SHP77 treated with DMSO at 0.1 percent for 48 hours (cell line): ENCODE data around the gene MYO1B.
A peak's percentile ranks its signal among the peaks of the same experiment; 100 is the strongest.

Experiments used
- DNase-seq: peaks from one replicate; lab custom pipeline; 2025; lab: John Stamatoyannopoulos, UW

Gene MYO1B

GRCh38 chr2:191226196-191226595 lies 19.0 kb upstream of the MYO1B start:
- no peak for DNase-seq

GRCh38 chr2:191228333-191228732 lies 16.9 kb upstream of the MYO1B start:
- no peak for DNase-seq

- no peak for DNase-seq
These were observed 16.3 kb upstream of the MYO1B start for GRCh38 chr2:191228861-191229260.

GRCh38 chr2:191230174-191230573 lies 15.0 kb upstream of the MYO1B start:
- no peak for DNase-seq

GRCh38 chr2:191231995-191232394 lies 13.2 kb upstream of the MYO1B start:
- no peak for DNase-seq

GRCh38 chr2:191233533-191233932 lies 11.7 kb upstream of the MYO1B start:
- no peak for DNase-seq

GRCh38 chr2:191234376-191234775 lies 10.8 kb upstream of the MYO1B start:
- no peak for DNase-seq

GRCh38 chr2:191240871-191241270 lies 4.3 kb upstream of the MYO1B start:
- no peak for DNase-seq

- no peak for DNase-seq
These were observed 3.8 kb upstream of the MYO1B start for GRCh38 chr2:191241418-191241817.

- no peak for DNase-seq
These were observed 2.0 kb upstream of the MYO1B start for GRCh38 chr2:191243154-191243553.

- DNase-seq: no peak
These were observed 854 bp upstream of the MYO1B start for GRCh38 chr2:191244350-191244749.

- peak; percentile 26 for DNase-seq
These were observed 796 bp downstream of the MYO1B start for GRCh38 chr2:191245869-191246531.

- DNase-seq: no peak
These were observed 1.7 kb downstream of the MYO1B start for GRCh38 chr2:191246820-191247380.

- no peak for DNase-seq
These were observed 2.3 kb downstream of the MYO1B start for GRCh38 chr2:191247381-191248057.

- no peak for DNase-seq
These were observed 4.1 kb downstream of the MYO1B start for GRCh38 chr2:191249156-191249813.

GRCh38 chr2:191250400-191250799 lies 5.2 kb downstream of the MYO1B start:
- DNase-seq: no peak

GRCh38 chr2:191250986-191251385 lies 5.8 kb downstream of the MYO1B start:
- no peak for DNase-seq

- no peak for DNase-seq
These were observed 7.5 kb downstream of the MYO1B start for GRCh38 chr2:191252699-191253098.

GRCh38 chr2:191253476-191253875 lies 8.3 kb downstream of the MYO1B start:
- DNase-seq: no peak

GRCh38 chr2:191255271-191255670 lies 10.1 kb downstream of the MYO1B start:
- DNase-seq: no peak

- no peak for DNase-seq
These were observed 10.6 kb downstream of the MYO1B start for GRCh38 chr2:191255756-191256312.

GRCh38 chr2:191257934-191258333 lies 12.7 kb downstream of the MYO1B start:
- no peak for DNase-seq

GRCh38 chr2:191258996-191259395 lies 13.8 kb downstream of the MYO1B start:
- no peak for DNase-seq
